Smooth muscle cell (in vitro differentiated cells): ENCODE results near the gene HHATL. TPM values are rescaled to one million over a fixed set of nuclear protein-coding genes. Genes with fewer than 3 reads are reported as not detected.

Experiments
- DNase-seq: peaks from one replicate; lab custom pipeline; 2025; ENCODE audit not compliant: unreplicated experiment; lab: John Stamatoyannopoulos, UW
- H2AFZ ChIP-seq: fragments of 200-600 bp; sonication (generic); 2 replicates; pipeline ENCODE4 v1.6.0; 2016; ENCODE audit warnings: antibody characterized with exemption, low read depth, mild to moderate bottlenecking
- H3F3A ChIP-seq: fragments of 200-600 bp; sonication (generic); 2 replicates; pipeline ENCODE4 v1.6.0; 2017; ENCODE audit warnings: antibody characterized with exemption, low read depth
- H3K27ac ChIP-seq: fragments of 200-600 bp; sonication (generic); 2 replicates; pipeline ENCODE4 v1.5.1; 2016; ENCODE audit warnings: low read depth, mild to moderate bottlenecking
- H3K27me3 ChIP-seq: fragments of 200-600 bp; sonication (generic); 2 replicates; pipeline ENCODE4 v1.6.1; 2016; ENCODE audit warnings: low read depth, mild to moderate bottlenecking
- H3K36me3 ChIP-seq: fragments of 200-600 bp; sonication (generic); 2 replicates; pipeline ENCODE4 v1.5.1; 2016; ENCODE audit warnings: low read depth
- H3K4me1 ChIP-seq: fragments of 200-600 bp; sonication (generic); 2 replicates; pipeline ENCODE4 v1.5.1; 2016; ENCODE audit warnings: low read depth
- H3K4me2 ChIP-seq: fragments of 200-600 bp; sonication (generic); 2 replicates; pipeline ENCODE4 v1.6.0; 2016; ENCODE audit warnings: mild to moderate bottlenecking
- H3K4me3 ChIP-seq: fragments of 200-600 bp; sonication (generic); 2 replicates; pipeline ENCODE4 v1.5.1; 2016; ENCODE audit warnings: mild to moderate bottlenecking
- H3K79me2 ChIP-seq: fragments of 200-600 bp; sonication (generic); 2 replicates; pipeline ENCODE4 v1.6.0; 2016; ENCODE audit warnings: low read depth, mild to moderate bottlenecking
- H3K9ac ChIP-seq: fragments of 200-600 bp; sonication (generic); 2 replicates; pipeline ENCODE4 v1.6.0; 2016; ENCODE audit warnings: low read depth
- H3K9me3 ChIP-seq: fragments of 200-600 bp; sonication (generic); replicated peaks from 2 replicates; pipeline ENCODE4 v1.5.1; 2016; ENCODE audit warnings: low read depth
- H4K20me1 ChIP-seq: fragments of 200-600 bp; sonication (generic); 2 replicates; pipeline ENCODE4 v1.6.0; 2016; ENCODE audit warnings: low read depth
- WGBS: methylation state at CpG from one replicate; pipeline ENCODE4 v1.1.7; 2016; ENCODE audit warnings: low lambda C conversion rate; 5-methylcytosine and 5-hydroxymethylcytosine counted together
- polyA plus RNA-seq: library from polyadenylated mRNA; unstranded; fragments of >200 nt; fragmentation: Nextera tagmentation; extraction: Ambion mirVana; gene quantifications from 2 replicates; pipeline ENCODE4 v1.2.1, GENCODE V29; 2016
- total RNA-seq: library from RNA; depleted of rRNA; stranded (reverse); fragments of >200 nt; gene quantifications from 2 replicates; pipeline ENCODE4 v1.2.3, GENCODE V29; 2014
- TF ChIP-seq, protein P1 (sequence below): fragments of 200-600 bp; sonication (generic); IDR thresholded peaks from 2 replicates; pipeline ENCODE4 v1.5.1; 2017; ENCODE audit warnings: borderline replicate concordance, mild to moderate bottlenecking, antibody characterized with exemption; ENCODE audit not compliant: insufficient read depth, poor library complexity, severe bottlenecking

The HHATL gene
- total and polyA plus RNA-seq, 2 experiments from 2014 or later, result not detected

DNA sequence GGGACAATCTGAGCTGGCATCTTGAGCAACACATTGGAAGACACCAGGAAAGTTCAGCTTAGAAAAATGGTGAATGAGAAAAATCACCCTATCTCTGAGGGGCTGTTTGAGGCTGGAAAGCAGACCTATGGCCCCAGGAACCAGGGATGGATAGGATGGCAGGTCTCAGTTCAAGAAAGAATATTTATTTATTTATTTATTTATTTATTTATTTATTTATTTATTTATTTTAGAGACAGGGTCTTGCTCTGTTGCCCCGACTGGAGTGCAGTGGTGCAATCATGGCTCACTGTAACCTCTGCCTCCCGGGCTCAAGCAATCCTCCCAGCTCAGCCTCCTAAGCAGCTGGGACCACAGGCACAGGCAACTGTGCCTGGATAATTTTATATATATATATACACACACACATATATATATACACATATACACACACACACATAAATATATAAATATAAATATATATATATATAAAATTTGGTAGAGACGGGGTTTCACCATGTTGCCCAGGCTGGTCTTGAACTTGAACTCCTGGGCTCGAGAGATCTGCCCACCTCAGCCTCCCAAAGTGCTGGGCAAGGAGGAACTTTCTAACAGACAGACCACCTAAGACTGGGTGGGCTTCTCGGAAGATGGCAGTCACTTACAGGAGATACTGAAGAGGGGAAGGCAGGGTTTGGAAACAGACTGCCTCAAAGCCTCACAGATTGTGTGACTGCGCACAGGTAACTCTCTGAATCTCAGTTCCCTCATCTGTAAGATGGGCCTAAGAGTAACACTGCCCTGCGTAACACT is 40.8 kb upstream of the HHATL start:
- Histone ChIP-seq H3K27me3 (no peaks in the 10 kb centered on the region), H3F3A (no peaks in the 10 kb centered on the region), H2AFZ (no peak overlapping the region), H3K4me3 (no peak overlapping the region), H3K4me2 (no peak overlapping the region), H3K9me3 (no peaks in the 10 kb centered on the region), H3K9ac (no peak overlapping the region), H3K79me2 (no peaks in the 10 kb centered on the region), H3K36me3 (no peaks in the 10 kb centered on the region), H3K4me1 (peaks cover 3% of the 10 kb centered on the region), H3K27ac (no peak overlapping the region), H4K20me1 (no peaks in the 10 kb centered on the region)
- TF ChIP-seq, protein P1, sequence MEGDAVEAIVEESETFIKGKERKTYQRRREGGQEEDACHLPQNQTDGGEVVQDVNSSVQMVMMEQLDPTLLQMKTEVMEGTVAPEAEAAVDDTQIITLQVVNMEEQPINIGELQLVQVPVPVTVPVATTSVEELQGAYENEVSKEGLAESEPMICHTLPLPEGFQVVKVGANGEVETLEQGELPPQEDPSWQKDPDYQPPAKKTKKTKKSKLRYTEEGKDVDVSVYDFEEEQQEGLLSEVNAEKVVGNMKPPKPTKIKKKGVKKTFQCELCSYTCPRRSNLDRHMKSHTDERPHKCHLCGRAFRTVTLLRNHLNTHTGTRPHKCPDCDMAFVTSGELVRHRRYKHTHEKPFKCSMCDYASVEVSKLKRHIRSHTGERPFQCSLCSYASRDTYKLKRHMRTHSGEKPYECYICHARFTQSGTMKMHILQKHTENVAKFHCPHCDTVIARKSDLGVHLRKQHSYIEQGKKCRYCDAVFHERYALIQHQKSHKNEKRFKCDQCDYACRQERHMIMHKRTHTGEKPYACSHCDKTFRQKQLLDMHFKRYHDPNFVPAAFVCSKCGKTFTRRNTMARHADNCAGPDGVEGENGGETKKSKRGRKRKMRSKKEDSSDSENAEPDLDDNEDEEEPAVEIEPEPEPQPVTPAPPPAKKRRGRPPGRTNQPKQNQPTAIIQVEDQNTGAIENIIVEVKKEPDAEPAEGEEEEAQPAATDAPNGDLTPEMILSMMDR, result no peak
- DNase-seq, result no peak
- 96% methylated on average over 7 of the region's 7 CpGs for WGBS

DNA sequence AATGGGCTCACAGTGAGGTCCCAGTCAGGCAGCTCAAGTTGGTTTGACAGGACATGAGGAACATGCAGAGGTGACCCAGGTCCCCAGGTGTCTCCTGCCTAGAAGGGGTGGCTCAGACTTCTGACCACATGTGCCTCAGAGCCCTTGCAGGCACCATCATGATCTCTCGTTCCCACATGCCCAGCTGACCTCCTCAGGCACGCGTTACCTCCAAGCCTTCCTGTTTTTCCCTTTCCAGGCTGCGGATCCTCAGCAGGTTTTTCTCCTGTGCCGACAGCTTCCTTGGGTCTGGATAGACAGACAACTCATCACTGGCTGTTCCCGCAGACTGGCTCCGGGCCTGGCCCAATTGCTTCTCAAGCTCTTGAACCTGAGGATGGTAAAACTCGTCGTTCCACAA is 40.1 kb upstream of the HHATL start:
- H3F3A ChIP-seq, result no peaks in the 10 kb centered on the region
- peaks cover 3% of the 10 kb centered on the region for H3K4me1 ChIP-seq
- H2AFZ ChIP-seq, result no peak overlapping the region
- H3K9me3 ChIP-seq, result no peaks in the 10 kb centered on the region
- WGBS, result 89% methylated on average over 9 of the region's 9 CpGs
- H3K4me3 ChIP-seq, result no peak overlapping the region
- no peaks in the 10 kb centered on the region for H3K27me3 ChIP-seq
- TF ChIP-seq, protein P1, result no peak
- no peaks in the 10 kb centered on the region for H3K36me3 ChIP-seq
- no peak overlapping the region for H3K4me2 ChIP-seq
- no peaks in the 10 kb centered on the region for H3K79me2 ChIP-seq
- no peaks in the 10 kb centered on the region for H4K20me1 ChIP-seq
- no peak overlapping the region for H3K27ac ChIP-seq
- H3K9ac ChIP-seq, result no peak overlapping the region
- no peak for DNase-seq

DNA sequence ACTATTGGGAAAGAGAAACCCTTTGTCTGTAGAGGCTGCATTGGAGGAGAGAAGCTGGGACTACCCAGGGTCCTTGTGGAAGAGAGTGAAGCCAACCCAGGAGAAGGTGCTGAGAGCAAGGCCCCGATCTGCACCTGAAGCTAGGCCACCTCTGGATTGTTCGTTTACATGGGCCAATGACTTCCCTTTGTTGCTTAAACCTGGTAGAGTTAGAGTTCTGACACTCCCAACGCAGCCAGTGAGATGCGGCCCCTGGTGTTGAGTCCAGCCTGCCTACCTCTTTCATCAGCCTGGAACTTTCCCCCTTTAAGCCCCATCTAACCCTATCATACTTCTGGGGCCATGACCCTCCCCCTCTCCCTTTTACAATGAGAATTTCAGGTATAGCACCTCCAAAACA is 39.7 kb upstream of the HHATL start:
- 95% methylated on average over 4 of the region's 4 CpGs for WGBS
- Histone ChIP-seq H3K9me3 (no peaks in the 10 kb centered on the region), H3K4me3 (no peak overlapping the region), H4K20me1 (no peaks in the 10 kb centered on the region), H3K9ac (no peak overlapping the region), H3K79me2 (no peaks in the 10 kb centered on the region), H3K36me3 (no peaks in the 10 kb centered on the region), H3K27ac (no peak overlapping the region), H3K27me3 (no peaks in the 10 kb centered on the region), H3K4me1 (peaks cover 3% of the 10 kb centered on the region), H3F3A (no peaks in the 10 kb centered on the region), H3K4me2 (no peak overlapping the region), H2AFZ (no peak overlapping the region)
- TF ChIP-seq, protein P1, result no peak
- no peak for DNase-seq

DNA sequence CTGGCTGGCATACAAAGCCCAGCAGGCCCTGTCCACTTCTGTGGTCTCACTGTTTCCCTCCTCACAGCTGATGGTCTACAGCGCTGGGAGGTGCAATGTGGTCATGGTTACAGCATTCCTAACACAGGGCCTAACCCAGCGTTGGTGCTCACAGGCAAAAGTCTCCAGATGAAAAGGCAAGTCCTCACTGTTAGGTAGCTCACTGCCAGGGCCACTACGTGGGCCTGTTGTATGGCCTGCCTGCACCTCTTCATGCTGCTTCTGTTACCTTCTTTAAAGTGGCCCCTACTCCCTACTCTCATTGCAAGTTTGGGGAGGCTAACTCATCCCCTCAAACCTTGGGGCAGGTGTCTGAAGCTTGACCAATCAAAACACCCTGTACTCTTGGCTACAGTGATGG is 39.2 kb upstream of the HHATL start:
- Histone ChIP-seq H3K9ac (no peak overlapping the region), H4K20me1 (no peaks in the 10 kb centered on the region), H3K36me3 (no peaks in the 10 kb centered on the region), H3K4me3 (no peak overlapping the region), H3K27me3 (no peaks in the 10 kb centered on the region), H2AFZ (no peak overlapping the region), H3K4me1 (peaks cover 3% of the 10 kb centered on the region), H3K9me3 (no peaks in the 10 kb centered on the region), H3K4me2 (no peak overlapping the region), H3K27ac (no peak overlapping the region), H3F3A (no peaks in the 10 kb centered on the region), H3K79me2 (no peaks in the 10 kb centered on the region)
- DNase-seq, result no peak
- TF ChIP-seq, protein P1, result no peak
- 91% methylated on average over 3 of the region's 3 CpGs for WGBS
